ENCODE results near the gene KCNK18. TPM values are rescaled to one million over a fixed set of nuclear protein-coding genes. Genes with fewer than 3 reads are reported as not detected.

The KCNK18 gene
- total RNA-seq, 2 experiments from 2014 or later = not detected

- ChIA-PET CTCF (interaction anchor here (1.3 kb wide), 1 partner anchor 64 kb away, joined by 4 read pairs; no protein-coding TSS in a partner anchor), POLR2A (no interaction called here)
- H3K9me3 Mint-ChIP-seq = no peaks in the 10 kb centered on the region
- H3K27me3 Mint-ChIP-seq = peaks cover 35% of the 10 kb centered on the region
- DNase-seq = no peak
- no peak overlapping the region for H3K27ac Mint-ChIP-seq
- H3K36me3 Mint-ChIP-seq (ENCODE audit: low read depth) = no peaks in the 10 kb centered on the region
- H3K4me1 Mint-ChIP-seq = peaks cover 2% of the 10 kb centered on the region
- H3K4me3 Mint-ChIP-seq = no peak overlapping the region
These were observed 41.8 kb downstream of the KCNK18 start for GRCh38 chr10:117239051-117239450.

GRCh38 chr10:117239721-117240620 lies 42.7 kb downstream of the KCNK18 start:
- H3K9me3 Mint-ChIP-seq = no peaks in the 10 kb centered on the region
- H3K4me1 Mint-ChIP-seq = peaks cover 2% of the 10 kb centered on the region
- no peak overlapping the region for H3K4me3 Mint-ChIP-seq
- peaks cover 38% of the 10 kb centered on the region for H3K27me3 Mint-ChIP-seq
- ChIA-PET POLR2A (no interaction called here), CTCF (interaction anchor here (1.3 kb wide), 1 partner anchor 65 kb away, joined by 4 read pairs; no protein-coding TSS in a partner anchor)
- DNase-seq = no peak
- no peaks in the 10 kb centered on the region for H3K36me3 Mint-ChIP-seq (ENCODE audit: low read depth)
- no peak overlapping the region for H3K27ac Mint-ChIP-seq

- H3K4me1 Mint-ChIP-seq = peaks cover 2% of the 10 kb centered on the region
- H3K36me3 Mint-ChIP-seq (ENCODE audit: low read depth) = no peaks in the 10 kb centered on the region
- no peak within 1 kb of the TSS for H3K4me3 Mint-ChIP-seq
- POLR2A ChIA-PET = no interaction called here
- CTCF ChIA-PET = interaction anchor here (0.6 to 1.3 kb wide), 2 partner anchors 66 to 78 kb away, joined by 3 to 4 read pairs; no protein-coding TSS in a partner anchor
- H3K9me3 Mint-ChIP-seq = no peaks in the 10 kb centered on the region
- peaks cover 38% of the 10 kb centered on the region for H3K27me3 Mint-ChIP-seq
- no peak within 1 kb of the TSS for H3K27ac Mint-ChIP-seq
- no peak for DNase-seq
These were observed 43.6 kb downstream of the KCNK18 start, which contains the start of gene SLC18A2 for GRCh38 chr10:117240621-117241529. TSS of gene SLC18A2 (plus strand) at chr10:117241114. CDS start at chr10:117241694, 580 bp downstream.

- Mint-ChIP-seq H3K9me3 (no peaks in the 10 kb centered on the region), H3K27me3 (peaks cover 36% of the 10 kb centered on the region), H3K27ac (no peak overlapping the region), H3K4me3 (no peak overlapping the region), H3K4me1 (peaks cover 2% of the 10 kb centered on the region), H3K36me3 (ENCODE audit: low read depth) (no peaks in the 10 kb centered on the region)
- ChIA-PET POLR2A (no interaction called here), CTCF (interaction anchor here (0.6 to 1.5 kb wide), 2 partner anchors 25 to 77 kb away, joined by 3 to 7 read pairs; no protein-coding TSS in a partner anchor)
- DNase-seq = no peak
These were observed 44.5 kb downstream of the KCNK18 start for GRCh38 chr10:117241541-117242462.

GRCh38 chr10:117242463-117242832 lies 45.2 kb downstream of the KCNK18 start:
- peaks cover 37% of the 10 kb centered on the region for H3K27me3 Mint-ChIP-seq
- H3K4me3 Mint-ChIP-seq = no peak overlapping the region
- peaks cover 2% of the 10 kb centered on the region for H3K4me1 Mint-ChIP-seq
- CTCF ChIA-PET = interaction anchor here (1.5 kb wide), 1 partner anchor 26 kb away, joined by 7 read pairs; no protein-coding TSS in a partner anchor
- H3K9me3 Mint-ChIP-seq = no peaks in the 10 kb centered on the region
- POLR2A ChIA-PET = no interaction called here
- no peaks in the 10 kb centered on the region for H3K36me3 Mint-ChIP-seq (ENCODE audit: low read depth)
- H3K27ac Mint-ChIP-seq = no peak overlapping the region
- DNase-seq = no peak

- H3K9me3 Mint-ChIP-seq = no peaks in the 10 kb centered on the region
- no peaks in the 10 kb centered on the region for H3K36me3 Mint-ChIP-seq (ENCODE audit: low read depth)
- no peak for DNase-seq
- ChIA-PET CTCF (interaction anchor here (0.9 kb wide), 1 partner anchor 31 kb away, joined by 6 read pairs; no protein-coding TSS in a partner anchor), POLR2A (no interaction called here)
- no peaks in the 10 kb centered on the region for H3K4me1 Mint-ChIP-seq
- peaks cover 40% of the 10 kb centered on the region for H3K27me3 Mint-ChIP-seq
- H3K4me3 Mint-ChIP-seq = no peak overlapping the region
- no peak overlapping the region for H3K27ac Mint-ChIP-seq
These were observed 49.8 kb downstream of the KCNK18 start for GRCh38 chr10:117246997-117247671.

- Mint-ChIP-seq H3K4me3 (no peak overlapping the region), H3K4me1 (no peaks in the 10 kb centered on the region), H3K9me3 (no peaks in the 10 kb centered on the region), H3K27me3 (peaks cover 28% of the 10 kb centered on the region), H3K27ac (no peak overlapping the region), H3K36me3 (ENCODE audit: low read depth) (no peaks in the 10 kb centered on the region)
- DNase-seq = no peak
- POLR2A ChIA-PET = no interaction called here
- CTCF ChIA-PET = interaction anchor here (0.7 to 1.3 kb wide), 2 partner anchors 32 to 71 kb away, joined by 3 to 6 read pairs; no protein-coding TSS in a partner anchor
These were observed 51.6 kb downstream of the KCNK18 start for GRCh38 chr10:117248750-117249465.

- CTCF ChIA-PET = interaction anchor here (0.7 to 1.3 kb wide), 2 partner anchors 33 to 70 kb away, joined by 3 to 6 read pairs; no protein-coding TSS in a partner anchor
These were observed 52.3 kb downstream of the KCNK18 start for GRCh38 chr10:117249493-117250093.

GRCh38 chr10:117250411-117250810 lies 53.1 kb downstream of the KCNK18 start:
- CTCF ChIA-PET = no interaction called here
- no peaks in the 10 kb centered on the region for H3K9me3 Mint-ChIP-seq
- no peaks in the 10 kb centered on the region for H3K36me3 Mint-ChIP-seq (ENCODE audit: low read depth)
- no peak overlapping the region for H3K4me3 Mint-ChIP-seq
- POLR2A ChIA-PET = no interaction called here
- no peak for DNase-seq
- H3K27ac Mint-ChIP-seq = no peak overlapping the region
- no peaks in the 10 kb centered on the region for H3K4me1 Mint-ChIP-seq
- peaks cover 19% of the 10 kb centered on the region for H3K27me3 Mint-ChIP-seq

More at GRCh38 chr10:117249493-117250093, 52.3 kb downstream of the KCNK18 start:
- POLR2A ChIA-PET = no interaction called here
- no peaks in the 10 kb centered on the region for H3K36me3 Mint-ChIP-seq (ENCODE audit: low read depth)
- H3K4me3 Mint-ChIP-seq = no peak overlapping the region
- DNase-seq = no peak
- H3K4me1 Mint-ChIP-seq = no peaks in the 10 kb centered on the region
- H3K27me3 Mint-ChIP-seq = peaks cover 24% of the 10 kb centered on the region
- H3K9me3 Mint-ChIP-seq = no peaks in the 10 kb centered on the region
- H3K27ac Mint-ChIP-seq = no peak overlapping the region

GRCh38 chr10:117253908-117254307 lies 56.6 kb downstream of the KCNK18 start:
- DNase-seq = no peak
- CTCF ChIA-PET = interaction anchor here (1.3 kb wide), 1 partner anchor 37 kb away, joined by 3 read pairs; no protein-coding TSS in a partner anchor
- H3K4me1 Mint-ChIP-seq = no peaks in the 10 kb centered on the region
- POLR2A ChIA-PET = no interaction called here
- no peaks in the 10 kb centered on the region for H3K36me3 Mint-ChIP-seq (ENCODE audit: low read depth)
- H3K27ac Mint-ChIP-seq = no peak overlapping the region
- no peaks in the 10 kb centered on the region for H3K9me3 Mint-ChIP-seq
- peaks cover 15% of the 10 kb centered on the region for H3K27me3 Mint-ChIP-seq
- no peak overlapping the region for H3K4me3 Mint-ChIP-seq

- Mint-ChIP-seq H3K9me3 (no peaks in the 10 kb centered on the region), H3K4me1 (no peaks in the 10 kb centered on the region), H3K4me3 (no peak overlapping the region), H3K27me3 (peaks cover 17% of the 10 kb centered on the region), H3K27ac (no peak overlapping the region), H3K36me3 (ENCODE audit: low read depth) (no peaks in the 10 kb centered on the region)
- no peak for DNase-seq
- ChIA-PET CTCF (interaction anchor here (1.3 kb wide), 1 partner anchor 38 kb away, joined by 3 read pairs; no protein-coding TSS in a partner anchor), POLR2A (no interaction called here)
These were observed 57.0 kb downstream of the KCNK18 start for GRCh38 chr10:117254338-117254737.

Measured in activated CD4-positive, alpha-beta memory T cell treated with anti-CD3 and anti-CD28 coated beads, Interleukin-2, amount 10 ng/mL, durations not matched to agents 7 days and 5 days (primary cell).